Fibroblast of lung (primary cell): ENCODE data around the gene HADH. TPM values are rescaled to one million over a fixed set of nuclear protein-coding genes. Genes with fewer than 3 reads are reported as not detected.
"Not testable (repeated sequence)": the region's sequence is repeated elsewhere in the genome, so short reads cannot be mapped to it uniquely, and the experiment has no call there.

Experiments
- DNase-seq, 2 donors: peaks; one replicate each; pipeline versions ENCODE4 v3.0.0 to v3.0.0-alpha.2; 2010; ENCODE audit warnings: low read depth in 2 of 2
- H2AFZ ChIP-seq: 2 replicates; pipeline ENCODE4 v1.5.1; 2012; ENCODE audit warnings: low read length, control low read depth, inconsistent platforms
- H3K27ac ChIP-seq: 2 replicates; pipeline ENCODE4 v1.5.1; 2011; ENCODE audit warnings: low read length, control low read depth; ENCODE audit not compliant: insufficient read depth
- H3K27me3 ChIP-seq: 2 replicates; pipeline ENCODE4 v1.5.1; 2011; ENCODE audit warnings: mild to moderate bottlenecking, low read length; ENCODE audit not compliant: control insufficient read depth, insufficient read depth
- H3K36me3 ChIP-seq: 2 replicates; pipeline ENCODE4 v1.5.1; 2011; ENCODE audit warnings: low read length; ENCODE audit not compliant: control insufficient read depth, insufficient read depth
- H3K4me1 ChIP-seq: 2 replicates; pipeline ENCODE4 v1.5.1; 2011; ENCODE audit warnings: low read length; ENCODE audit not compliant: control insufficient read depth, insufficient read depth; ENCODE audit errors: extremely low read depth
- H3K4me2 ChIP-seq: 2 replicates; pipeline ENCODE4 v1.5.1; 2011; ENCODE audit warnings: low read length, control low read depth; ENCODE audit not compliant: insufficient read depth; ENCODE audit errors: extremely low read depth
- H3K4me3 ChIP-seq, 4 experiments: fragments of 200-600 bp in 1 of 4; sonication (generic) in 1 of 4; replicated peaks in 1 of 4; 2 replicates each; pipeline ENCODE4 v1.5.1; 2011 to 2016; ENCODE audit warnings: low read length in 4 of 4, low read depth in 3 of 4, mild to moderate bottlenecking in 3 of 4, control low read depth in 2 of 4, inconsistent platforms in 1 of 4, mixed read lengths in 1 of 4; ENCODE audit not compliant: insufficient read depth in 1 of 4; ENCODE audit errors: control extremely low read depth in 1 of 4
- H3K79me2 ChIP-seq: 2 replicates; pipeline ENCODE4 v1.5.1; 2012; ENCODE audit warnings: mild to moderate bottlenecking, low read length, inconsistent platforms; ENCODE audit not compliant: control insufficient read depth, insufficient read depth
- H3K9ac ChIP-seq: 2 replicates; pipeline ENCODE4 v1.5.1; 2011; ENCODE audit warnings: mild to moderate bottlenecking, low read length, control low read depth; ENCODE audit not compliant: insufficient read depth
- H3K9me3 ChIP-seq: 2 replicates; pipeline ENCODE4 v1.5.1; 2012; ENCODE audit warnings: low read depth, low read length; ENCODE audit not compliant: control insufficient read depth, insufficient read depth
- H4K20me1 ChIP-seq: 2 replicates; pipeline ENCODE4 v1.5.1; 2011; ENCODE audit warnings: low read length; ENCODE audit not compliant: control insufficient read depth, insufficient read depth; ENCODE audit errors: extremely low read depth
- CTCF ChIP-seq, 2 donors: IDR thresholded peaks in 1 of 2; conservative IDR thresholded peaks in 1 of 2; 1 replicate in 1 of 2; 2 replicates in 1 of 2; pipeline ENCODE4 v1.5.1; 2011 to 2012; ENCODE audit warnings: low read length in 2 of 2, control low read depth in 1 of 2, inconsistent platforms in 1 of 2, low read depth in 1 of 2, mild to moderate bottlenecking in 1 of 2
- EZH2 ChIP-seq: IDR thresholded peaks from 2 replicates; pipeline ENCODE4 v1.5.1; 2012; ENCODE audit warnings: low read length, control low read depth, mild to moderate bottlenecking; ENCODE audit errors: missing control alignments
- polyA plus RNA-seq, 2 donors: library from polyadenylated mRNA; depleted of rRNA in 1 of 2; stranded (reverse) in 1 of 2; unstranded in 1 of 2; fragments of >200 nt; gene quantifications; 2 replicates each; pipeline ENCODE4 v1.2.1, GENCODE V29; 2011 to 2012; ENCODE audit warnings: missing spikeins in 1 of 2
- total RNA-seq: library from RNA; depleted of rRNA; stranded (reverse); fragments of >200 nt; gene quantifications from 2 replicates; pipeline ENCODE4 v1.2.1, GENCODE V29; 2014

The HADH gene
- total and polyA plus RNA-seq, 2 donors (not counting 1 experiment from before 2014, with no cell fraction given) = 16.7 to 29.7 TPM

- H3K36me3 ChIP-seq = no peaks in the 10 kb centered on the region
- no peak overlapping the region for H3K4me2 ChIP-seq
- H3K27me3 ChIP-seq = no peaks in the 10 kb centered on the region
- no peak overlapping the region for H3K27ac ChIP-seq
- H3K79me2 ChIP-seq = no peaks in the 10 kb centered on the region
- H3K9me3 ChIP-seq = no peaks in the 10 kb centered on the region
- no peak overlapping the region for H3K9ac ChIP-seq
- TF ChIP-seq CTCF (conservative IDR thresholded peaks at IDR 0.05 in 1 of 2, IDR thresholded peaks at IDR 0.05 in 1 of 2; ENCODE audit: low read depth in 1 of 2, low read length in 2 of 2) (no peak), EZH2 (no peak)
- no peaks in the 10 kb centered on the region for H4K20me1 ChIP-seq
- H2AFZ ChIP-seq = no peak overlapping the region
- peak; percentile 61 to 68 for DNase-seq
- peaks cover 6% of the 10 kb centered on the region for H3K4me1 ChIP-seq
- H3K4me3 ChIP-seq = no peak overlapping the region
Observed at GRCh38 chr4:108008721-108009120, 19.0 kb downstream of the HADH start.

DNA sequence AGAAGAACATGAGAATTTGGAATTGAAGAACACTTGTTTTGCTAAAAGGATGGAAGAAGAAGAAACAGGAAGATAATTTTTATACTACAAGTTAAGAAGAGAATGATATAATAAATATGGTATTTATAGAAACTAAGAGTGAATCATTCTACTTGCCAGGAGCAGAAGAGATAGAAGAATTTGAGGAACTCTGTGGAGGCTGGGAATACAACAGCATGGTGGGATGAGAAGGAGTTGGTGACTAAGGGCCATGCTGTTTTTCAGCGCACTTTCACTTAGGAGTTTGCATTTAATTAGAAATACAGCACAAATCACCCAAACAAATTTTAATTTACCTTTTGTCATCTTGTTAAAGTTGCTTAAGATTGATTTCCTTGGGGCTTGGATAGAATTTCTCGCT is 20.5 kb downstream of the HADH start:
- TF ChIP-seq CTCF (conservative IDR thresholded peaks at IDR 0.05 in 1 of 2, IDR thresholded peaks at IDR 0.05 in 1 of 2; ENCODE audit: low read depth in 1 of 2, low read length in 2 of 2) (no peak), EZH2 (no peak)
- H3K4me2 ChIP-seq = no peak overlapping the region
- DNase-seq = peak; percentile 34 to 89
- no peak overlapping the region for H2AFZ ChIP-seq
- no peak overlapping the region for H3K27ac ChIP-seq
- H3K9ac ChIP-seq = no peak overlapping the region
- no peaks in the 10 kb centered on the region for H4K20me1 ChIP-seq
- no peaks in the 10 kb centered on the region for H3K27me3 ChIP-seq
- no peaks in the 10 kb centered on the region for H3K36me3 ChIP-seq
- H3K4me1 ChIP-seq = peaks cover 6% of the 10 kb centered on the region
- no peaks in the 10 kb centered on the region for H3K9me3 ChIP-seq
- H3K4me3 ChIP-seq = no peak overlapping the region
- H3K79me2 ChIP-seq = no peaks in the 10 kb centered on the region

DNA sequence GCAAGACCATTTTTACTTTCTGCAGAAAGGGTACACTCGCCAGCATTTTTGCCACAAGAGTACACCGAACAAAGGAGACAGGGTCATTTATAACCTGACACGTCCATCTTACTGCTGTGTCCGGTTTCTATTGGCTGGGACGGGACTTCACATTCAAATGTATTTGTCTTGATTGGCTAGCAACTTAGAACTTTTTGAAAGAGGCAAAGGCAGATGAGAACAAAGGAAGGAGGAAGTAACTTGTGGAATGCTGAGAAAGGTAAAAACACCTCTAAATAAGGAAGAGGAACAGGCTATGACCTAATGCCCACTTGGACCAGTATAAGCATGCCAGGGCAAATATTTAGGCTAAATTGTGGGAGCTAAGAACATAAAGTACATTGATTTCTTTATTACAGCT is 22.7 kb downstream of the HADH start:
- not testable (repeated sequence) for H3K4me2 ChIP-seq, H3K4me1 ChIP-seq, H3K9ac ChIP-seq, H4K20me1 ChIP-seq, H3K9me3 ChIP-seq, H3K4me3 ChIP-seq, H3K27me3 ChIP-seq, DNase-seq, H3K36me3 ChIP-seq, H3K27ac ChIP-seq, H2AFZ ChIP-seq, H3K79me2 ChIP-seq
